ENCODE results near the gene DSG3. TPM values are rescaled to one million over a fixed set of nuclear protein-coding genes. Genes with fewer than 3 reads are reported as not detected.

The DSG3 gene
- total and polyA plus RNA-seq, 8 donors: 0.31 to 47.6 (median 0.95) TPM; not detected in 4

- Histone ChIP-seq H3K27me3 (no peaks in the 10 kb centered on the region), H3K4me3 (no peak overlapping the region), H3K9me3 (no peaks in the 10 kb centered on the region), H3K36me3 (no peaks in the 10 kb centered on the region), H3K27ac (no peak overlapping the region), H3K4me1 (no peaks in the 10 kb centered on the region)
- TF ChIP-seq CTCF (IDR thresholded peaks at IDR 0.05): no peak
- TF ChIP-seq EP300 (IDR thresholded peaks at IDR 0.05): no peak
- no peak for TF ChIP-seq POLR2A (IDR thresholded peaks at IDR 0.05)
- TF ChIP-seq POLR2AphosphoS5 (IDR thresholded peaks at IDR 0.05): no peak
- WGBS, 5 donors: 59 to 74% (median 65%) methylated on average over 6 of the region's 6 CpGs
- no peak for DNase-seq
- intact Hi-C loops (cut with DNase I; ENCODE audit: low total_unique reads): loop anchor here (10.0 kb wide), 1 partner anchor 166 kb away; no protein-coding TSS in a partner anchor
These were observed 63.6 kb downstream of the DSG3 start for GRCh38 chr18:31511098-31511497.

DNA sequence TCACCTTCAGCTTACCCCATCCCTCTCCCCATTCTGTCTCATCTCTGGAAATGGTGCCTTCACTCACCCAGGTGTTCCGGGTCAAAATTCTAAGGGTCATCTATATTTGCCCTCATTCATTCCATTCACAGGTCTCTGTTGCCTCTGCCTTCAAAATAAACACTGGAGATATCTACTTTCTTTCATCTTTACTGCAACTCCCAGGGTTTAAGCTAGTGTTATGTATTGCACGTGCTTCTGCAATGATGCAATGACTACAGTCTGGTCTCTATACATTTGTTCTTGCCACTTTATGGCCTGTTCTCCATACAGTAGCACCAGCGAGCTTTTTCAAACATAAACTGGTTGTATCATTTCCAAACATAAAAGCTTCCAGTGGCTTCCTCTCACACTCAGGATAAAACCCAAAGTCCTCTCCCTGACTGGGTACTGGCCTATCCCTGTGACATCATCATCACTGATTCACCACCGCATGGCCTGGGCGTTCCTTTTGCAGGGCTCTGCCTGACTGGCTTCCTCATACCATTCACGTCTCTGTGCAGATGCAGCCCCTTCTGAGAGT lies 64.7 kb downstream of the DSG3 start:
- intact Hi-C loops (cut with DNase I; ENCODE audit: low total_unique reads): loop anchor here (10.0 kb wide), 1 partner anchor 167 kb away; no protein-coding TSS in a partner anchor
- Histone ChIP-seq H3K27ac (peak overlapping the region in 1 of 5 donors; percentile 24), H3K36me3 (no peaks in the 10 kb centered on the region), H3K4me3 (no peak overlapping the region), H3K9me3 (no peaks in the 10 kb centered on the region), H3K27me3 (no peaks in the 10 kb centered on the region), H3K4me1 (no peaks in the 10 kb centered on the region)
- 53 to 74% (median 72%) methylated on average over 6 of the region's 6 CpGs for WGBS, 5 donors
- TF ChIP-seq EP300 (IDR thresholded peaks at IDR 0.05) (no peak), POLR2AphosphoS5 (IDR thresholded peaks at IDR 0.05) (peak in 1 of 3 donors; percentile 27)
- peak; percentile 32 to 75 for DNase-seq

DNA sequence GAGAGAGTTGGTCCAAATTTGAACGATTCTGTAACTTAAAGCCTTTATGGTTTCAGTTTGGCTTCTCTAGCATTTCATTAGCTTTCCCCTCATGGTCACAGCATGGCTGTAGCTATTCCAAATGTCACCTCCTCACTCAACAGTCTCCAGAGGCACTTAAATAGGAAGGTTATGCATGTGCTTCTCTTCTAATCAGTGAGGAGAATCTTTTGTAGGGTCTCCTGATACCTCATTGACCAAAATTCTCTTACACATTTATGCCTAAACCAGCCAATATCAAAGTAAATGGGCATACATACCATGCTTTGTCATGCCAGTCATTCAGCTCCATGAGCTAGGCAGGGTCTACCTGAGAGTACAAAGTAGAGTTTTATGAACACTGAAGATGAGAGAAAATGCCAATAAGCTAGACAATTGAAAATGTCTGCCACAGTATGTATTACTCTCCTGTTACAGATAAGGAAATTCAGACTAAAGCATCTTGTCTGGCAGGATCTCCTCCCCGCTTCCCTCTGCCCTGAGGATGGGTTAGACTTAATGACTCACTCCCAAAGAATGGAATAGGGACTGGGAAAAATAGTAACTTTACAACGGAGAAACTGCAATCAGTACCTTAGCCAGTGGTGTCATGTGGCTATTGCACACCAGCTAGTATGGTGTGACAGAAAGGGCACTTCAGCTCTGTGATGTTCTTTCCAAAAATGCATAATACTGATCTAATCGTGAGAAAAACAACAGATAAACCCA lies 65.8 kb downstream of the DSG3 start:
- no peaks in the 10 kb centered on the region for H3K36me3 ChIP-seq
- H3K4me3 ChIP-seq: no peak overlapping the region
- no peak overlapping the region for H3K27ac ChIP-seq
- DNase-seq: no peak
- intact Hi-C loops (cut with DNase I; ENCODE audit: low total_unique reads): loop anchor here (10.0 kb wide), 1 partner anchor 169 kb away; no protein-coding TSS in a partner anchor
- H3K27me3 ChIP-seq: no peaks in the 10 kb centered on the region
- WGBS, 5 donors: 72 to 79% (median 76%) methylated on average over 4 of the region's 4 CpGs
- TF ChIP-seq EP300 (IDR thresholded peaks at IDR 0.05) (no peak), POLR2A (IDR thresholded peaks at IDR 0.05) (no peak), POLR2AphosphoS5 (IDR thresholded peaks at IDR 0.05) (no peak), CTCF (IDR thresholded peaks at IDR 0.05) (no peak)
- H3K4me1 ChIP-seq: no peaks in the 10 kb centered on the region
- no peaks in the 10 kb centered on the region for H3K9me3 ChIP-seq

DNA sequence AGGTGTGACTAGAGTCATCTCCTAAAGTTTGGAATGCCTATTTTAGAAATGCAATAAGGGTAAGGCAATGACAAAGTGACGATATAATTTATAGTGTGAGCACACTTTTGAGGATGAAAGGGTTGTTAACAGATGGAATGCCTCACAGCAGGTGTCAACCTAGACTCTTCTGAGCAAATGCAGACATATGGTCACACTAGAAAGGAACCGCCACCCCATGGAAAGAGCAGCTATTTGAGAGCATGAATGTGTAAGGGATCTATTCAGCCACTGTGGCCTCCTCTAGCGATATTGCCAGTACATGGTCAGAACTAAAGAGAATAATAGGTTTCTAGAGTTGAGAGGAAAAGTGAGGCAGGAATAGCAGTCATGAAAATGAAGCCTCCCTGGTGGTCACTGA lies 68.9 kb downstream of the DSG3 start:
- DNase-seq: no peak
- TF ChIP-seq POLR2AphosphoS5 (IDR thresholded peaks at IDR 0.05): no peak
- no peak for TF ChIP-seq CTCF (IDR thresholded peaks at IDR 0.05)
- no peak for TF ChIP-seq POLR2A (IDR thresholded peaks at IDR 0.05)
- no peak for TF ChIP-seq EP300 (IDR thresholded peaks at IDR 0.05)
- no peaks in the 10 kb centered on the region for H3K27me3 ChIP-seq
- H3K4me3 ChIP-seq: no peak overlapping the region
- H3K27ac ChIP-seq: no peak overlapping the region
- intact Hi-C loops (cut with DNase I; ENCODE audit: low total_unique reads): loop anchor here (10.0 kb wide), 1 partner anchor 172 kb away; no protein-coding TSS in a partner anchor
- peaks cover 0 to 14% (median 2%) of the 10 kb centered on the region in 4 donors for H3K36me3 ChIP-seq
- H3K9me3 ChIP-seq: no peaks in the 10 kb centered on the region
- no peaks in the 10 kb centered on the region for H3K4me1 ChIP-seq
- 84 to 92% (median 90%) methylated on average over 3 of the region's 3 CpGs for WGBS, 5 donors

Data from stomach (tissue), 9 donors.